NT2/D1 (cell line): ENCODE data around the gene SRCIN1.

ENCODE experiments used
- SUZ12 ChIP-seq: IDR thresholded peaks from 2 replicates; pipeline ENCODE4 v1.6.1; 2011; ENCODE audit not compliant: insufficient read length, insufficient read depth; ENCODE audit errors: extremely low read depth
- YY1 ChIP-seq: IDR thresholded peaks from 2 replicates; pipeline ENCODE4 v1.6.1; 2011; ENCODE audit not compliant: insufficient read length, insufficient read depth
- ZNF274 ChIP-seq: IDR thresholded peaks from 2 replicates; pipeline ENCODE4 v1.6.1; 2011; ENCODE audit warnings: mild to moderate bottlenecking, low read depth, low read length

DNA sequence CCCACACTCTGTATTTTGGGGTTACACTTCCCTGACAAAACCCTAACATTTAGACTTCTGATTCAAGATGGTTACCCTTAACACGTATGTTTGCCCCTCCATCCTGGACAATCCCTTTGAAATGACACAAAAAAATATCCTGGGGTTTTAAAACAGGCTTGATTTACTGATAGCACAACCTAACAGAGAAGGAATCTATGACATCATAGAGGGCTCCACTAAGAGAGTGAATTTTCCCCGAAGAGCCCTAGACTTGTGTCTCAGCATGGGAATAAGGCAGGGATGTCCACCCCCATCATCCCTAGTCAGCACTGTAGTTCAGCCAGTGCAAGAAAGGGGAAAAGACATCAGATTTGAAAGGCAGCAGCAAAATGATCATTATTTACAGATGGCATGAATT lies 15.8 kb upstream of the SRCIN1 start:
- no peak for TF ChIP-seq ZNF274
- TF ChIP-seq YY1, result no peak
- no peak for TF ChIP-seq SUZ12
